Activated CD4-positive, CD25-positive, alpha-beta regulatory T cell (primary cell): Measurements from ENCODE around the gene OR51B6.
"Not testable (repeated sequence)": the region's sequence is repeated elsewhere in the genome, so short reads cannot be mapped to it uniquely, and the experiment has no call there.

ENCODE experiments used
- DNase-seq, 4 experiments: peaks; one replicate each; lab custom pipeline; 2025; lab: John Stamatoyannopoulos, UW

Gene OR51B6

GRCh38 chr11:5351208-5351607, at the start of gene OR51B6:
Gene OR51B6 (plus strand): TSS chr11:5351508. CDS start chr11:5351508, 0 bp downstream.
- no peak for DNase-seq

GRCh38 chr11:5301846-5302245, 49.5 kb upstream of the OR51B6 start, which contains the start of gene OR51B4:
Gene OR51B4 (minus strand): TSS chr11:5301946. CDS start chr11:5301946, 0 bp downstream.
- no peak for DNase-seq

GRCh38 chr11:5303626-5304025, 47.7 kb upstream of the OR51B6 start:
- no peak for DNase-seq

- no peak for DNase-seq
Observed at GRCh38 chr11:5304046-5304445, 47.3 kb upstream of the OR51B6 start.

- no peak for DNase-seq
Observed at GRCh38 chr11:5307256-5308019, 43.9 kb upstream of the OR51B6 start.

GRCh38 chr11:5310423-5310822, 40.9 kb upstream of the OR51B6 start:
- DNase-seq = no peak

- DNase-seq = not testable (repeated sequence)
Observed at GRCh38 chr11:5313326-5314023, 37.8 kb upstream of the OR51B6 start.

- no peak for DNase-seq
Observed at GRCh38 chr11:5317292-5317691, 34.0 kb upstream of the OR51B6 start.

- no peak for DNase-seq
Observed at GRCh38 chr11:5324197-5324596, 27.1 kb upstream of the OR51B6 start, which contains the start of gene OR51B2. Gene OR51B2 (minus strand): TSS chr11:5324297. CDS start chr11:5324297, 0 bp downstream.

GRCh38 chr11:5335170-5335569, 16.1 kb upstream of the OR51B6 start:
- DNase-seq = no peak

- no peak for DNase-seq
Observed at GRCh38 chr11:5336331-5336730, 15.0 kb upstream of the OR51B6 start.

GRCh38 chr11:5337253-5337652, 14.1 kb upstream of the OR51B6 start:
- not testable (repeated sequence) for DNase-seq

- DNase-seq = no peak
Observed at GRCh38 chr11:5339771-5340322, 11.5 kb upstream of the OR51B6 start.

- DNase-seq = no peak
Observed at GRCh38 chr11:5343474-5344335, 7.6 kb upstream of the OR51B6 start, which contains the start of gene OR51B5. Gene OR51B5 (minus strand): TSS chr11:5343524. CDS start chr11:5343524, 0 bp downstream.

- no peak for DNase-seq
Observed at GRCh38 chr11:5345831-5346230, 5.5 kb upstream of the OR51B6 start.

GRCh38 chr11:5348551-5349194, 2.6 kb upstream of the OR51B6 start:
- DNase-seq = no peak

- no peak for DNase-seq
Observed at GRCh38 chr11:5349550-5349949, 1.8 kb upstream of the OR51B6 start.

GRCh38 chr11:5356031-5356430, 4.7 kb downstream of the OR51B6 start:
- DNase-seq = not testable (repeated sequence)

GRCh38 chr11:5362017-5362625, 10.8 kb downstream of the OR51B6 start:
- no peak for DNase-seq

- no peak for DNase-seq
Observed at GRCh38 chr11:5363679-5364078, 12.4 kb downstream of the OR51B6 start.

GRCh38 chr11:5364214-5364613, 12.9 kb downstream of the OR51B6 start:
- DNase-seq = no peak
